GM18909 (cell line): Measurements from ENCODE around the gene BDKRB2.

Experiments
- ATAC-seq: cut with Tn5 transposase; IDR thresholded peaks from one replicate; pipeline ENCODE4 v1.9.1; 2021; ENCODE audit warnings: mild to moderate bottlenecking; ENCODE audit not compliant: unreplicated experiment, poor library complexity

Gene BDKRB2

DNA sequence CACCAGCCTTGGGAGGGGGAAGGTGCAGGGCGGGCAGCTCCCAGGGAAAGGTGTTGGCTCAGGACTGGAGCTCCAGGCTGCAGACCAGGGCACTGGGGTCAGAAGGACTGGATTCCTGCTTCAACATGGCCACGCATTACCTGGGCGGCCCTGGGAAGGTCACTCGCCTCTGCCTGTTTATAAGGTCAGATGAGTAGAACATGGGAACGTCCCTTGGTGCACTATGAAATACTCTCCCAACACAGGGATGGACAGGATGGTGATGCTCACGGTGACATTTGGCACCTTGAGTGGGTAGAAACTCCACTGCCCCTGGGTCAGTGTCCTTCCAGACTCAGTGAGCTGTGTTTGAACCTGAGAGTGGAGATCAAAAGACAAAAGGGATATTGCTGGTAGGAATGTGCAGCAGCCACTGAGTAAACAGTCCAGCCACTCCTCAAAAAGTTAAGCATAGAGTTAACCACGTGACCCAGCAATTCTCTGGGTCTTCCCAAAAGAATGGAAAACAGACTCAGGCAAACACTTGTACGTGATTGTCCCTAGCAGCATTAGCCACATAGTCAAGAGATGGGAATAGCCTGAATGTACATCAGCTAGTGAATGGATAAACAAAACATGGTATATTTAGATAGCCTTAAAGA lies 9.1 kb upstream of the BDKRB2 start:
- ATAC-seq: no peak

DNA sequence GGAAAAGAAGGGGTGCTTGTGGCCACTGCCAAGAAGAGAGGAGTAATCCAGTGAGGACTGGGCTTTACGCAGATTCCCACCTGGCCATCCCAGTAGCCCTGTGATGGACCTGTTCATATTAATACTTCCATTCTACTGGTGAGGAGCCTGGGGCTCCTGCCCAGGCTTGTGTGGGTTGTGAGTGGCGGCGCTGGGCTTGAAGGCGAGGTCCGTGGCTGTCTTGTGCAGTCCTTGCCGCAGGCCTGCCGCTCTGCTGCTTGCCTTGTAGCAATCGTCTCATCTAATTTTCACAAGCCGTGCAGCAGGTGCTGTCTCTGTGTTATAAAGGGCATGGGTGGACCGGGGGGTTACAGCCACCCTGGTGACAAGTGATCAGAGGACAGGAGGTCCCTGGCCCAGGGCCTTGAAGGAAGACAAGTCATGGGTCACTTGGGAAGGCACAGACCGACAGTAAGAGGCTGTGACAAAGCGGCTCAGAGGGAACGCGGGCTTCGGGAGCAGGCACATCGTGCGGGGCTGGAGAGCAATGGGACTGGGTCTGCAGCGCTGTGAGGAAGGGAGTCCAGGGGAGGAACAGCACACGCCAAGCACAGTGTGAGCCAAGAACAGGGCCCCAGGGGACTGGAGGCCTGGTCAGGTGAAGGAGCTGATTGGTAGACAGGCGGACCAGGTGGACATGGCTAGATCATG lies 7.3 kb upstream of the BDKRB2 start:
- no peak for ATAC-seq

DNA sequence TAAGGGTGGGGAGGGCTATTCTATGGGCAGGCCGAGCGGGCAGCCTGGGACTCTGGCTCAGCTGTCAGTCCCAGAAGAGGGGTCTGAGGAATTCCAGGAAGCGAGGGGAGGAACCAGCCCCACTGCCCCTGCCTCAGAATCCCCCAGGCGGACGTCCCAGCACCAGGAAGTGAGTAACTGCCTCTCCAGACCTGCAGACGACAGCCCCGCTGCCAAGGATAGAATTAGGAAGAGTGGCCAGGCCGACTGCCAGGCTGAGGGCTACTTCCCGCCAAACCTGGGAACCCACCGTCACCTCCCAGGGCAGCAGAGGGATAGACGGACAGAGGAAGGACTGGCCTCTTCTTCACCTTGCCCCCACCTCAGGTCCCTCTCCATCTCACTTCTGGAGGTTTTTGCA lies 6.7 kb upstream of the BDKRB2 start:
- ATAC-seq: no peak

DNA sequence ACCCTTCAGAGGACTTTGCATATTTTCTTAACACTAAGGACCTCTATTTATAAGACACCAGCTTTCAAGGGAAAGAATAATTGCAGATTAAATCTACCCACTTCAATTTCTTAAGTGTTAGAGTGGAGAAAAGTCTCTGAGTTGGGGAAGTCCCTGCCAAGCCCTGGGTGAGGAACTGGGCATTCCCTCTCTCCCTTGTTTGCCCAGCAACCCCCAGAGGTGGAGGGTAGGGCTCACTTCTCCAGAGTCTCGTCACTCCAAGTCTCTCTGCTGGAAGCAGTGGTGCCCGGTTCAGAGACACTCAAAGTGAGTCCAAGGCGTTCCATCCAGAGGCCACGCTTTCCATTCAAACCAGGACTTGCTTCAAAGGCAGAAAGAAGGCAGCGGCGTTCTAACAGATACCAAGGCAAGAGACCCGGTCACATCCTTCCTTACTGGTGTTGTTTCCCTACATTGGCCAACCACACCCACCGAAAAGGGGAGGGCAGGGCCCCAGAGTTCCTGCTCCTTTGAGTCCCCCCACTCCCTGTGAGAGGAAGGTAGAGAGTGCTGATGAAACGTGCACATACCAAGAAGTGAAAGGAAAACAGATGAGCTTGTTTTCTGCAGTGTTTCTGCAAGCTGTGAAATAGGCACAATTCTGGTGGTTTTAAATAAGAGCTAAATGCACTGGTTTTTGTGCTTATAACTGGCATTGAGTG lies 6.1 kb upstream of the BDKRB2 start:
- no peak for ATAC-seq

- ATAC-seq: no peak
These were observed 3.5 kb upstream of the BDKRB2 start for GRCh38 chr14:96201157-96201556.

DNA sequence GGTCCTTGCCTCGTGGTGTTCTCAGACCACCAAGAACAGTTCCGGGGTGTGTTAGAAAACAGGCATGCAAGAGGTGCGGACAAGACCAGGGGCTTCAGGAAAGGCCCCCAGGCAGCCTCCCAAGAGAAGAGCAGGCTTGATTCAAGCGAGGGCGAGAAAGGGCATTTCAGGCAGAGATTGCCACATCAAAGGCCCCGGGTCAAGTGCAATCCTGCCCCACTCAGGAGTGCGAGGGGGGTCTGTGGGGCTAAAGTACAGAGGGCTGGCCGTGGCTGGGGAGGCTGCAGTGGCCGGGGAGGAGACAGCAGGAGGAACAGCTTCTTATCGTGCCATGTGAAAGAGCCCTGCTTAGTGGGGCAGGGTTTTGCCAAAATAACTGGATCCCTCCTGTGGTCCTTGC lies 2.7 kb upstream of the BDKRB2 start:
- no peak for ATAC-seq

GRCh38 chr14:96202441-96203094 lies 2.1 kb upstream of the BDKRB2 start:
- no peak for ATAC-seq

DNA sequence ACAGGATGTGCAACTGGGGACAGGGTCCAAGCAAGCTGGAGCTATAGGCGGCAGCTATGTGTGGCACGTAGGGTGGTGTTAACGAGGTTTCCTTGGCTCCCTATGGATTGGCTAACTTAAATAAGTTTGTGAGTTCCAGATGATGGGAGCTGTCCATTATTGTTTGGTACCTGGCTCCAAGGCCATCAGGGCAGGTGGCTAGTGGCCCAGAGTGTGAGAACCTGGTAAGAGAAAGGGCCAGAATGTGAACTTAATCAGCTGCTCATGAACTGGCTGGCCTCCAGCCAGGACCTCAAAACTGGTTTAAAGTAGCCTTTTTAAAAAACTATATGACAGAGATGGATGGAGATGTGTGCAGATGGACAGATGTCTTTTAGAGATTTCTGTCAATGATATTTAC lies 1.5 kb upstream of the BDKRB2 start:
- no peak for ATAC-seq

DNA sequence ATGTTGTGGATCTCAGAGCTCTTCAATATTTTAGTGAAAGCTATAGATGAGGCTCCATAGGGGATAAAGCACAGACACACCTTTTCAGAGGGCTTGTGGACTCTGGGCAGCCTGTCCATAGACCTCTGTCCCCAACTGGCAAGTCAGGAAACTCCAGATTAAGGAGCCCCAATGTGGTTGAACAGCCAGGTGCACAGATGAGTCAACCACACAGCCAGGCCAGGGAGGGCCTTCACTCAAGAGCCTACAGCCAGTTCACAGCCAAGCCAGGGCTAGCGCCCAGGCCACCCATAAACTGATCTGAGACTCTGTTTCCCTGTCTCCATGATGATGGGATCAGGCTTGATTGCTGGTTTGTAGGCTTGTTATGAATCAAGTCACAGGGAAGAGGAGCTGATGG lies 1.0 kb upstream of the BDKRB2 start:
- ATAC-seq: no peak

GRCh38 chr14:96205059-96205977 lies 679 bp downstream of the BDKRB2 start:
- ATAC-seq: no peak

DNA sequence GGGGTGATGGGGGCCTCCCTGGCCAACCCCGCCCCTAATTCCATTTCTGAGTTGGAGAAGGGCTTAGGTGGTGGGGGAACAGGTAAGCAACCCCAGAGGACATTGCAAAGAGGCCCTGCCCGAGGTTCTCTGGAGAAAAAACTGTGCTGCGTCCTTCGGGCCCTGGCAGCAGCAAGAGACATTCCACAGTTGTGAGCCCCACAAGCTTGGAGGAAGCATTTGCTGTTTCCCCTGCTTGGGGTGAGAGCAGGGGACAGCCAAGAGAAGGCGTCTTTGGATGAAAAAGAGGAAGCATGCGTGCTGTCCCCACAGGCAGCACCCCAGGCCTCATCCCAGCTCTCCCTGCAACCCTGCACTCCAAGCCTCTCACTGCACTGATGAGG lies 1.3 kb downstream of the BDKRB2 start:
- no peak for ATAC-seq

GRCh38 chr14:96206461-96206860 lies 1.8 kb downstream of the BDKRB2 start:
- ATAC-seq: no peak

DNA sequence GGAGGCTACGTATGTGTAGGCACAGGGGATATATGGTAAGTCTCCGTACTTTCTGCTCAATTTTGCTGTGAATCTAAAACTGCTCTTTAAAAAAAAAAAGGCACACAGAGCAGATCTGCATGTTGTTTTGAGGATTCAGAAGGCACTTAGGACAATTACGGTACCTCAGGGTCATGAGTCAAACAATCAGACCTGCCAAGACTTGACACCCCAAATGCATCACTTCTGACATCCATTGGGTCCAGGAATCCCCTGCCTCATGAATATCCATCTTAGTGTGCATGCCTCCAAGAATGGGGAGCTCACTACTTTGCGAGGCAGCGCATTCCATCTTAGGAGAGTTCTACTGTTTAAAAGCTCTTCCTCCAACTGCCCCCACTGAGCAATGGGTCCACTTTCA lies 3.0 kb downstream of the BDKRB2 start:
- no peak for ATAC-seq

DNA sequence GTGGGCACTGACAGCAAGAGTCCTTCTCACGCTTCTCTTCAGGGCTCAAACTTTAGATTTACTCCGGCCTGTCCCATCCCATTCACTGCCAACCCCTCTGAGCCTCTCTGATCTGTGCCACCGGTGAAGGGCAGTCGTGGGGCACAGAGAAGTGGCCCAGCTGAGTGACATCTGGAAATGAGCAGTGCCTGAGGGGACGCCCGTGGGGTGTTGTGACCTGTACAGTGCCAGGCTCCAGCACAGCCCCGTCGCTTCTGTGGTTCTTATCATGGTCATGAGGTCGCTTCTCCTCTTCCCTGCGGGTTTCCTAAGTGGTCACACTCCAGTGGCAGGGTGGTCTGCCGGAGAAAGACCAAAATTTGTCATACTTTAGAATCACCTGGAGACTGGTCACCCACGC lies 4.1 kb downstream of the BDKRB2 start:
- ATAC-seq: no peak

DNA sequence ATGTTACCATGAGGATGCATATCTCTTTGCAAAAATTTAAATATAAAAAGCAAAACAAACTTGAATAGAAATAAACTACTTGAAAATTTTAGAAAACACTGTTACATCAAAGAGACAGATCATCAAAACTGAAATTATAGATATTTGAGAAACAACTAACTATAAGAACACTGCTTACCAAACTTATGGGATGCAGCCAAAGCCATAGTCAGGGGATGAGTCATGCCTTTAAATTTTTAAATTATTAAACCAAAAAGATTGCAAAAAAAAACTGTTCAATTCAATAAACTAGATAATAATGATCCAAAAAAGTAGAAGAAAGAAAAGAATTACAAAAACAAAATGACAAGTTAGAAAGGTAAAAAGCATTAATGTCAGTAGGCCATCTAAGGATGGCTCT lies 7.5 kb downstream of the BDKRB2 start:
- no peak for ATAC-seq

- no peak for ATAC-seq
These were observed 8.3 kb downstream of the BDKRB2 start for GRCh38 chr14:96212896-96213295.

DNA sequence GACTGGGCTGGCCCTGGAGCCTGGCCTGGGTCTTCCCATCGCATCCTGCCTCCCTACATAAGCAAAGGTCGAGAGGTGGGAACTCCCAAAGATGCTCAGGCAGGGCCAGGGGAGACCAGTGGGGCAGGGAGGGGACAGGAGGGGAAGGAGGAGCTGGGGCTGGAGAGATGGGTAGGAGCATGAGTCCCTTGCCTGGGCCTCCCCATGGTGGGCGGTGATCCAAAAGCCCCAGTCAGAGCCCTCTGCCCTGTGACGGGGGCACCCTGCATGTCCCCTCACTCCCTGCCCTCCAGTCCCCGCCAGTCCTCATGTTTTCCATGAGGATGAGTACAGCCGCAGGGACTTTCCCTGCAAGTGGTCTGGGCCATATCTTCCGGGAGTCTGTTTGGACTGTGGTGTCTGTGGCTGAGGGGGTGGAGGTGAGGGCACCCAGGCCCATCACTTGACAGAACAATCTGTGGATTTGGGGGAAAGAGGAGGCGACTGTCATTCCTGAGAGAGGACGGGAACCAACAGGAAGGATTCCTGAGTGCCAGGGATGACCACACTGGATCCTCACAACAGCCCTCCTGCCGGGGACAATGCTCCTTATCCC lies 9.3 kb downstream of the BDKRB2 start:
- no peak for ATAC-seq

- ATAC-seq: no peak
These were observed 10.2 kb downstream of the BDKRB2 start for GRCh38 chr14:96214793-96215192.

GRCh38 chr14:96215452-96216244 lies 11.0 kb downstream of the BDKRB2 start:
- ATAC-seq: no peak
